Nephron progenitor cell (in vitro differentiated cells): ENCODE results near the gene RAB1A.

Experiments used
- DNase-seq: peaks from one replicate; pipeline ENCODE4 v3.0.0; 2021
- H3K27ac Mint-ChIP-seq: 2 replicates; pipeline ENCODE4 v1.8.0; 2021; ENCODE audit warnings: mild to moderate bottlenecking, moderate library complexity, mixed read lengths
- H3K27me3 Mint-ChIP-seq: 2 replicates; pipeline ENCODE4 v1.8.0; 2021; ENCODE audit warnings: mild to moderate bottlenecking, low read depth, mixed read lengths; ENCODE audit not compliant: poor library complexity
- H3K36me3 Mint-ChIP-seq: 2 replicates; pipeline ENCODE4 v1.8.0; 2021; ENCODE audit warnings: low read depth, mixed read lengths
- H3K4me1 Mint-ChIP-seq: 2 replicates; pipeline ENCODE4 v1.8.0; 2021; ENCODE audit warnings: mixed read lengths
- H3K4me3 Mint-ChIP-seq: 2 replicates; pipeline ENCODE4 v1.8.0; 2021; ENCODE audit warnings: mild to moderate bottlenecking, moderate library complexity, mixed read lengths
- H3K9me3 Mint-ChIP-seq: 2 replicates; pipeline ENCODE4 v1.8.0; 2021; ENCODE audit warnings: mild to moderate bottlenecking, moderate library complexity, mixed read lengths
- CTCF ChIP-seq: fragments of 200-600 bp; sonication (generic); IDR thresholded peaks from 2 replicates; pipeline ENCODE4 v1.5.0; 2021; ENCODE audit warnings: antibody characterized with exemption

Gene RAB1A

DNA sequence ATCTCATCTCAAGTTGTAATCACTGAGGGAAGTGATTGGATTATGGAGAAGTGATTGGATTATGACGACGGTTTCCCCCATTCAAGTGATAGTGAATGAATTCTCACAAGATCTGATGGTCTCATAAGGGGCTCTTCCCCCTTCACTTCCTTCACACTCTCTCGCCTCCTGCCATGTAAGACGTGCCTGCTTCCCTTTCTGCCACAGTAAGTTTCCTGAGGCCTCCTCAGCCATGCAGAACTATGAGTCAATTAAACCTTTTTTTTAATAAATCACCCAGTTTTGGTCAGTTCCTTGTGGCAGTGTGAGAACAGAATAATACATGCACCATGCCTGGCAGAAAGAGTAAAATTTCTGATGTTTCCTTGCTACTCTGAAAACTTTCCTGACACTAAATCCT, 37.1 kb downstream of the RAB1A start:
- Mint-ChIP-seq H3K4me1 (peaks cover 5% of the 10 kb centered on the region), H3K9me3 (no peaks in the 10 kb centered on the region), H3K4me3 (no peak overlapping the region), H3K36me3 (peaks cover 72% of the 10 kb centered on the region), H3K27me3 (no peaks in the 10 kb centered on the region), H3K27ac (peak overlapping the region; percentile 38)
- no peak for DNase-seq
- TF ChIP-seq CTCF = no peak

GRCh38 chr2:65085148-65085547, 44.8 kb downstream of the RAB1A start:
- no peak for TF ChIP-seq CTCF
- Mint-ChIP-seq H3K4me1 (peaks cover 5% of the 10 kb centered on the region), H3K27ac (no peak overlapping the region), H3K27me3 (no peaks in the 10 kb centered on the region), H3K9me3 (no peaks in the 10 kb centered on the region), H3K36me3 (peaks cover 60% of the 10 kb centered on the region), H3K4me3 (no peak overlapping the region)
- DNase-seq = no peak

DNA sequence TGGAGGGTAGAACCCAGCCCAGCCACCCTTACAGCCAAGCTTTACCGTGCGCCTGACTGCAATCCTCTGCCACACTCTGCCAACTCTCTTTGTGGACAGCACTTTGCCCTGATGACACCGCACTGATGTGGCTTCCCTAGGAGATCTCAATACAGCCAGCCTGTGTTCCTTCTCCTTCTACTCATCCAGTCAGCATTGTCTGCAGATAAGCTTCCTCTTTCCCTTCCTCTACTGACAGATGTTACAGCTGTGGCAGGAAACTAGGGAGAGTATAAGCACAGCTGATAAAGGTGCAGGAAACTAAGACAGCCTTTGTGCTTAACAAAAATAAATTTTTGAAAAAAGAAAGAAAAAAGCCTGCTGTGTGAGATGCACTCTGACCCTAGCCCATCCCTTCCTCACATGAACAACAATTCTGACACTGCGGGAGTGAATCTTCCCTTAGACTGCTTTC, 48.6 kb downstream of the RAB1A start:
- Mint-ChIP-seq H3K27ac (no peak overlapping the region), H3K4me1 (peaks cover 2% of the 10 kb centered on the region), H3K36me3 (peaks cover 57% of the 10 kb centered on the region)

GRCh38 chr2:65079017-65079416, 50.9 kb downstream of the RAB1A start:
- Mint-ChIP-seq H3K27me3 (no peaks in the 10 kb centered on the region), H3K4me3 (no peak overlapping the region), H3K36me3 (peaks cover 57% of the 10 kb centered on the region), H3K9me3 (no peaks in the 10 kb centered on the region), H3K27ac (peak overlapping the region; percentile 64), H3K4me1 (peaks cover 11% of the 10 kb centered on the region)
- no peak for TF ChIP-seq CTCF
- DNase-seq = no peak

More for the DNA sequence above, 48.6 kb downstream of the RAB1A start:
- no peaks in the 10 kb centered on the region for H3K9me3 Mint-ChIP-seq
- H3K27me3 Mint-ChIP-seq = no peaks in the 10 kb centered on the region
- DNase-seq = no peak
- no peak overlapping the region for H3K4me3 Mint-ChIP-seq
- no peak for TF ChIP-seq CTCF

DNA sequence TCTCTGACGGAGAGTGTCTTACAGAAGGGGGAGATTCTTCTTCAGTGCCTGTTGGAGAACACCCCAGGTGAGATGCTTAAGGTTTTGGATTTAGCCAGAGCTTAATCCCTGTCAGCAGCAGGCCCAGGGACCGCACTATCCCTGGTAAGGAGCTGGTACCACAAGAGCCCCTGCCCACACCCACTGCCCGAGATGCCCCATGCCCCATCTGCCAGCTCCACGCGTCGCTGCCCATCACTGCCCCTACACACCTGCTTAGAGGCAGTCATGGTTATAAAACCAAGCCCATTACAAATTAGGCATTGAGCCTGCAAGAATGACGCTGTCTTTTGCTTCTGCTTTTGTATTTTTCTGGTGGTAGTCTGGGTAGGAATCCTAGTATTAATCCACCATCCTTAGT, 52.0 kb downstream of the RAB1A start:
- Mint-ChIP-seq H3K4me1 (peaks cover 11% of the 10 kb centered on the region), H3K4me3 (no peak overlapping the region), H3K27me3 (no peaks in the 10 kb centered on the region), H3K27ac (no peak overlapping the region), H3K9me3 (no peaks in the 10 kb centered on the region), H3K36me3 (peaks cover 54% of the 10 kb centered on the region)
- TF ChIP-seq CTCF = no peak
- no peak for DNase-seq

GRCh38 chr2:65076345-65076710, 53.6 kb downstream of the RAB1A start:
- Mint-ChIP-seq H3K4me1 (peaks cover 11% of the 10 kb centered on the region), H3K27ac (peak overlapping the region; percentile 94), H3K9me3 (no peaks in the 10 kb centered on the region), H3K4me3 (no peak overlapping the region), H3K36me3 (peaks cover 62% of the 10 kb centered on the region), H3K27me3 (no peaks in the 10 kb centered on the region)
- DNase-seq = no peak
- no peak for TF ChIP-seq CTCF
